Stimulated activated CD4-positive, alpha-beta T cell treated with anti-CD3 and anti-CD28 coated beads, Interleukin-12 subunit alpha, Interleukin-12 subunit beta, amount 100 ng/mL, for 4 hours (primary cell): ENCODE data around the gene PRKCE.

Experiments
- DNase-seq: peaks from one replicate; pipeline ENCODE4 v3.0.0-alpha.2; 2020

PRKCE gene

GRCh38 chr2:46098621-46099062 is 447.2 kb downstream of the PRKCE start:
- no peak for DNase-seq

- DNase-seq, result no peak
Measured at GRCh38 chr2:46101557-46102220, 450.2 kb downstream of the PRKCE start.

GRCh38 chr2:46106690-46107089 is 455.2 kb downstream of the PRKCE start:
- DNase-seq, result no peak

GRCh38 chr2:46114996-46115395 is 463.5 kb downstream of the PRKCE start:
- DNase-seq, result no peak

- no peak for DNase-seq
Measured at GRCh38 chr2:46116150-46116549, 464.7 kb downstream of the PRKCE start.

GRCh38 chr2:46116553-46116991 is 465.1 kb downstream of the PRKCE start:
- DNase-seq, result no peak

GRCh38 chr2:46117379-46117778 is 465.9 kb downstream of the PRKCE start:
- no peak for DNase-seq

GRCh38 chr2:46117994-46118393 is 466.5 kb downstream of the PRKCE start:
- no peak for DNase-seq

- DNase-seq, result no peak
Measured at GRCh38 chr2:46118656-46119371, 467.3 kb downstream of the PRKCE start.

- no peak for DNase-seq
Measured at GRCh38 chr2:46119453-46119852, 468.0 kb downstream of the PRKCE start.

GRCh38 chr2:46120792-46121555 is 469.5 kb downstream of the PRKCE start:
- no peak for DNase-seq

- DNase-seq, result no peak
Measured at GRCh38 chr2:46122318-46122976, 471.0 kb downstream of the PRKCE start.

- no peak for DNase-seq
Measured at GRCh38 chr2:46123013-46123412, 471.5 kb downstream of the PRKCE start.

- no peak for DNase-seq
Measured at GRCh38 chr2:46125798-46126197, 474.3 kb downstream of the PRKCE start.

- no peak for DNase-seq
Measured at GRCh38 chr2:46126571-46126970, 475.1 kb downstream of the PRKCE start.

- DNase-seq, result no peak
Measured at GRCh38 chr2:46127176-46127575, 475.7 kb downstream of the PRKCE start.

- DNase-seq, result no peak
Measured at GRCh38 chr2:46130511-46130910, 479.0 kb downstream of the PRKCE start.

- DNase-seq, result no peak
Measured at GRCh38 chr2:46132996-46133395, 481.5 kb downstream of the PRKCE start.

GRCh38 chr2:46134531-46135227 is 483.2 kb downstream of the PRKCE start:
- DNase-seq, result no peak

- no peak for DNase-seq
Measured at GRCh38 chr2:46135228-46135855, 483.9 kb downstream of the PRKCE start.

- DNase-seq, result no peak
Measured at GRCh38 chr2:46135958-46136357, 484.5 kb downstream of the PRKCE start.

- no peak for DNase-seq
Measured at GRCh38 chr2:46136481-46136880, 485.0 kb downstream of the PRKCE start.
